Neural cell (in vitro differentiated cells): ENCODE measurements around the gene LRMDA. TPM values are rescaled to one million over a fixed set of nuclear protein-coding genes. Genes with fewer than 3 reads are reported as not detected.

ENCODE experiments used
- H2AFZ ChIP-seq: fragments of 200-600, 300-800 bp; sonication (generic), shearing (Covaris generic); 2 replicates; pipeline ENCODE4 v1.6.0; 2014; ENCODE audit warnings: low read depth, mild to moderate bottlenecking, antibody characterized with exemption, low read length, moderate library complexity
- H3F3A ChIP-seq: fragments of 200-600 bp; shearing (Covaris generic); 2 replicates; pipeline ENCODE4 v1.6.1; 2016; ENCODE audit warnings: mild to moderate bottlenecking, moderate library complexity, mixed read lengths, antibody characterized with exemption, low read length; ENCODE audit not compliant: insufficient read depth, poor library complexity, severe bottlenecking
- H3K27ac ChIP-seq: fragments of 200-600, 300-800 bp; sonication (generic), shearing (Covaris generic); 2 replicates; pipeline ENCODE4 v1.5.1; 2014; ENCODE audit warnings: mild to moderate bottlenecking, low read length, moderate library complexity
- H3K27me3 ChIP-seq: fragments of 300-800, 200-600 bp; sonication (generic), shearing (Covaris generic); 2 replicates; pipeline ENCODE4 v1.6.0; 2014; ENCODE audit warnings: mild to moderate bottlenecking, low read depth, low read length, moderate library complexity; ENCODE audit not compliant: insufficient read depth
- H3K36me3 ChIP-seq: fragments of 300-800, 200-600 bp; sonication (generic), shearing (Covaris generic); 2 replicates; pipeline ENCODE4 v1.5.1; 2014; ENCODE audit warnings: mild to moderate bottlenecking, antibody characterized with exemption, low read length, moderate library complexity; ENCODE audit not compliant: insufficient read depth
- H3K4me2 ChIP-seq: fragments of 300-800, 200-600 bp; sonication (generic), shearing (Covaris generic); 2 replicates; pipeline ENCODE4 v1.6.0; 2014; ENCODE audit warnings: mild to moderate bottlenecking, low read length
- H3K4me3 ChIP-seq: fragments of 300-800, 200-600 bp; sonication (generic), shearing (Covaris generic); 2 replicates; pipeline ENCODE4 v1.5.1; 2014; ENCODE audit warnings: mild to moderate bottlenecking, low read length, moderate library complexity
- H3K79me2 ChIP-seq: fragments of 200-600 bp; shearing (Covaris generic); replicated peaks from 2 replicates; pipeline ENCODE4 v1.6.0; 2014; ENCODE audit warnings: mild to moderate bottlenecking, low read length, moderate library complexity; ENCODE audit not compliant: insufficient read depth
- H3K9ac ChIP-seq: fragments of 300-800, 200-600 bp; sonication (generic), shearing (Covaris generic); 2 replicates; pipeline ENCODE4 v1.6.1; 2016; ENCODE audit warnings: mild to moderate bottlenecking, low read length, mixed read lengths
- H3K9me2 ChIP-seq: fragments of 200-600 bp; shearing (Covaris generic); 2 replicates; pipeline ENCODE4 v1.6.1; 2016; ENCODE audit warnings: mild to moderate bottlenecking, low read length, mixed read lengths; ENCODE audit not compliant: insufficient read depth
- H3K9me3 ChIP-seq: fragments of 200-600, 300-800 bp; sonication (generic), shearing (Covaris generic); 2 replicates; pipeline ENCODE4 v1.6.1; 2016; ENCODE audit warnings: mild to moderate bottlenecking, mixed run types, low read length, moderate library complexity, mixed read lengths
- H4K20me1 ChIP-seq: fragments of 200-600 bp; shearing (Covaris generic); 2 replicates; pipeline ENCODE4 v1.6.1; 2016; ENCODE audit warnings: mild to moderate bottlenecking, mixed run types; ENCODE audit not compliant: insufficient read depth
- EP300 ChIP-seq: fragments of 450-650 bp; conservative IDR thresholded peaks from 2 replicates; pipeline ENCODE4 v1.6.1; 2014; ENCODE audit warnings: antibody characterized with exemption, mild to moderate bottlenecking, moderate library complexity; ENCODE audit not compliant: poor library complexity, severe bottlenecking
- EZH2 ChIP-seq: fragments of 200-600, 300-800 bp; shearing (Covaris generic), sonication (generic); IDR thresholded peaks from 2 replicates; pipeline ENCODE4 v1.6.1; 2014; ENCODE audit warnings: antibody characterized with exemption, low read length, borderline replicate concordance, mild to moderate bottlenecking; ENCODE audit not compliant: insufficient read depth, poor library complexity, severe bottlenecking
- MXI1 ChIP-seq: fragments of 450-650 bp; conservative IDR thresholded peaks from 2 replicates; pipeline ENCODE4 v1.6.1; 2014; ENCODE audit warnings: antibody characterized with exemption, mild to moderate bottlenecking; ENCODE audit not compliant: poor library complexity, severe bottlenecking
- POLR2AphosphoS5 ChIP-seq: IDR thresholded peaks from 2 replicates; pipeline ENCODE4 v1.6.1; 2012
- RAD21 ChIP-seq: fragments of 450-650 bp; conservative IDR thresholded peaks from 2 replicates; pipeline ENCODE4 v1.6.1; 2014; ENCODE audit warnings: antibody characterized with exemption, mild to moderate bottlenecking, moderate library complexity
- SMC3 ChIP-seq: fragments of 450-650 bp; conservative IDR thresholded peaks from 2 replicates; pipeline ENCODE4 v1.6.1; 2014; ENCODE audit warnings: antibody characterized with exemption, mild to moderate bottlenecking, moderate library complexity; ENCODE audit not compliant: poor library complexity
- TAF1 ChIP-seq: IDR thresholded peaks from 2 replicates; pipeline ENCODE4 v1.6.1; 2012; ENCODE audit warnings: low read depth
- polyA plus RNA-seq: library from polyadenylated mRNA; depleted of rRNA; stranded (reverse); fragments of >200 nt; gene quantifications from 2 replicates; pipeline ENCODE4 v1.2.3, GENCODE V29; 2014
- TF ChIP-seq, protein P1 (sequence below): fragments of 450-650 bp; IDR thresholded peaks from 2 replicates; pipeline ENCODE4 v1.5.1; 2014; ENCODE audit warnings: antibody characterized with exemption, mild to moderate bottlenecking, moderate library complexity; ENCODE audit not compliant: poor library complexity, severe bottlenecking
- TF ChIP-seq, protein P2 (sequence below): IDR thresholded peaks from 2 replicates; pipeline ENCODE4 v1.6.1; 2012; ENCODE audit warnings: borderline replicate concordance

LRMDA gene
- polyA plus RNA-seq, 1 donor from 2014 or later, result 5.6 TPM

DNA sequence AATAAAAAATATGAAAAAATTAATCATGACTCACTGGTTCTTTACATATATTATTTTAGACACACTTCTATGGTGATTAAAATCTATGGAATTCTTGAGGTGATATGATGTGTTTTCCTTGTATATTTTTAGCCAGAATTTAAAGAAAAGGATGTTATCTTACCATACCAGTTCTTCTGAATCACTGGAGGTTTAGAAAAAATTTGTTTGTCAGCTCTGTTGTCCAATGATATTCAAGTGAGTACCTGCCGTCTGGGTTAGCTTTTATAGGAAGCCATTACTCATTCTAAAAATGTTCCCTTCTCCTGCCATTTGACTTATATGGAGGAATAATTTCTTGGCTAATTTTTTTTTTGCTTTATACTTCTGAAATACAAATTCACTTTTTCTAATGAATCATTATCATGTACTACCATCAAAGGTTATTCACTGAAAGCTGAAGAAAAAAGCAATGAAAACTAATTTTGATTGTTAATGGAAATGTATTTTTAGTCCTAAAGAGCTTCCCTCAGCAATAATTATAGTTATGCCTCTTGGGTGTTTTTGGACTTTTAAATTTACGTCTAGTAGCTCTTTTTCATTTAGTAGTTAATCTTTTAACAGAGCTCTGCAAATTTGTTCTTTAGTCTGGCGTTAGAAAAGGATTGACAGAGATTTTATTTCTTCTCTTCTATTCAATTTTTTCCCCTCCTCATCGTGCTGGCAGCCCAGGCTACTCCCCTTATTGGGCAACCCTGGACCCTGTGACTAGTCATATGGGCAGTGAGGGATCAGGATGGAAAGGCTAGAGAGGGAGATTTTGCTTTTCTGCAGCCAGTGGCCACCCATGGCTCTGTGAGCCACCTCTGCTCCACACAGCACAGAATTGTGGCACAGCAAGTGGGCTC, 434.2 kb downstream of the LRMDA start:
- Histone ChIP-seq H3K36me3 (no peaks in the 10 kb centered on the region), H3K27me3 (no peaks in the 10 kb centered on the region), H3K4me2 (no peak overlapping the region), H3K9ac (no peak overlapping the region), H3K27ac (no peak overlapping the region), H3K9me3 (no peaks in the 10 kb centered on the region), H3F3A (no peaks in the 10 kb centered on the region), H2AFZ (no peak overlapping the region), H3K4me3 (no peak overlapping the region), H3K9me2 (no peaks in the 10 kb centered on the region), H3K79me2 (no peaks in the 10 kb centered on the region), H4K20me1 (no peaks in the 10 kb centered on the region)
- no peak for TF ChIP-seq TAF1
- TF ChIP-seq RAD21, result no peak
- no peak for TF ChIP-seq POLR2AphosphoS5
- TF ChIP-seq, protein P1, sequence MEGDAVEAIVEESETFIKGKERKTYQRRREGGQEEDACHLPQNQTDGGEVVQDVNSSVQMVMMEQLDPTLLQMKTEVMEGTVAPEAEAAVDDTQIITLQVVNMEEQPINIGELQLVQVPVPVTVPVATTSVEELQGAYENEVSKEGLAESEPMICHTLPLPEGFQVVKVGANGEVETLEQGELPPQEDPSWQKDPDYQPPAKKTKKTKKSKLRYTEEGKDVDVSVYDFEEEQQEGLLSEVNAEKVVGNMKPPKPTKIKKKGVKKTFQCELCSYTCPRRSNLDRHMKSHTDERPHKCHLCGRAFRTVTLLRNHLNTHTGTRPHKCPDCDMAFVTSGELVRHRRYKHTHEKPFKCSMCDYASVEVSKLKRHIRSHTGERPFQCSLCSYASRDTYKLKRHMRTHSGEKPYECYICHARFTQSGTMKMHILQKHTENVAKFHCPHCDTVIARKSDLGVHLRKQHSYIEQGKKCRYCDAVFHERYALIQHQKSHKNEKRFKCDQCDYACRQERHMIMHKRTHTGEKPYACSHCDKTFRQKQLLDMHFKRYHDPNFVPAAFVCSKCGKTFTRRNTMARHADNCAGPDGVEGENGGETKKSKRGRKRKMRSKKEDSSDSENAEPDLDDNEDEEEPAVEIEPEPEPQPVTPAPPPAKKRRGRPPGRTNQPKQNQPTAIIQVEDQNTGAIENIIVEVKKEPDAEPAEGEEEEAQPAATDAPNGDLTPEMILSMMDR, result no peak
- TF ChIP-seq SMC3, result no peak
- no peak for TF ChIP-seq EZH2
- TF ChIP-seq, protein P2, sequence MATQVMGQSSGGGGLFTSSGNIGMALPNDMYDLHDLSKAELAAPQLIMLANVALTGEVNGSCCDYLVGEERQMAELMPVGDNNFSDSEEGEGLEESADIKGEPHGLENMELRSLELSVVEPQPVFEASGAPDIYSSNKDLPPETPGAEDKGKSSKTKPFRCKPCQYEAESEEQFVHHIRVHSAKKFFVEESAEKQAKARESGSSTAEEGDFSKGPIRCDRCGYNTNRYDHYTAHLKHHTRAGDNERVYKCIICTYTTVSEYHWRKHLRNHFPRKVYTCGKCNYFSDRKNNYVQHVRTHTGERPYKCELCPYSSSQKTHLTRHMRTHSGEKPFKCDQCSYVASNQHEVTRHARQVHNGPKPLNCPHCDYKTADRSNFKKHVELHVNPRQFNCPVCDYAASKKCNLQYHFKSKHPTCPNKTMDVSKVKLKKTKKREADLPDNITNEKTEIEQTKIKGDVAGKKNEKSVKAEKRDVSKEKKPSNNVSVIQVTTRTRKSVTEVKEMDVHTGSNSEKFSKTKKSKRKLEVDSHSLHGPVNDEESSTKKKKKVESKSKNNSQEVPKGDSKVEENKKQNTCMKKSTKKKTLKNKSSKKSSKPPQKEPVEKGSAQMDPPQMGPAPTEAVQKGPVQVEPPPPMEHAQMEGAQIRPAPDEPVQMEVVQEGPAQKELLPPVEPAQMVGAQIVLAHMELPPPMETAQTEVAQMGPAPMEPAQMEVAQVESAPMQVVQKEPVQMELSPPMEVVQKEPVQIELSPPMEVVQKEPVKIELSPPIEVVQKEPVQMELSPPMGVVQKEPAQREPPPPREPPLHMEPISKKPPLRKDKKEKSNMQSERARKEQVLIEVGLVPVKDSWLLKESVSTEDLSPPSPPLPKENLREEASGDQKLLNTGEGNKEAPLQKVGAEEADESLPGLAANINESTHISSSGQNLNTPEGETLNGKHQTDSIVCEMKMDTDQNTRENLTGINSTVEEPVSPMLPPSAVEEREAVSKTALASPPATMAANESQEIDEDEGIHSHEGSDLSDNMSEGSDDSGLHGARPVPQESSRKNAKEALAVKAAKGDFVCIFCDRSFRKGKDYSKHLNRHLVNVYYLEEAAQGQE, result no peak
- no peak for TF ChIP-seq MXI1
- no peak for TF ChIP-seq EP300

DNA sequence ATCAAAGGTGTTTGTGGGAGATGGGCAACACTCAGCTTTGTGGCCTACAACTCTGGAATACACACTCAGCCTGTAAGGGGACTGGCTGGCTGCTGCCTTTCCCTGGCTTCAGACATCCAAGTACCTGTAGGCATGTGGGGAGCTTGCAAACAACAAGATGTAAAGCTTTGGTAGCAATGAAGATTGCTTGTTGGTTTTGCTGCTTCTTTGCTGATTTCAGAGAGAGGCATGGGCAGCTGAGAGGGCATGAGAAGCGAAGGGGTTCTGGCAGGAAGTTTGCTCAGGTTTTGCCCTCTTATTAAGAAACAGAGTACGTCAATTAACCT, 434.8 kb downstream of the LRMDA start:
- no peaks in the 10 kb centered on the region for H3K27me3 ChIP-seq
- no peaks in the 10 kb centered on the region for H4K20me1 ChIP-seq
- H3K4me3 ChIP-seq, result no peak overlapping the region
- H3K27ac ChIP-seq, result no peak overlapping the region
- no peaks in the 10 kb centered on the region for H3K36me3 ChIP-seq
- H3K9me2 ChIP-seq, result no peaks in the 10 kb centered on the region
- no peak overlapping the region for H3K4me2 ChIP-seq
- H3K9ac ChIP-seq, result no peak overlapping the region
- no peaks in the 10 kb centered on the region for H3K9me3 ChIP-seq
- H3K79me2 ChIP-seq, result no peaks in the 10 kb centered on the region
- TF ChIP-seq EZH2, result no peak
- no peak for TF ChIP-seq SMC3
- no peak for TF ChIP-seq MXI1
- no peak for TF ChIP-seq TAF1
- TF ChIP-seq, protein P2, result no peak
- TF ChIP-seq POLR2AphosphoS5, result no peak
- TF ChIP-seq, protein P1, result no peak
- no peak for TF ChIP-seq EP300
- no peak for TF ChIP-seq RAD21
- H2AFZ ChIP-seq, result no peak overlapping the region
- no peaks in the 10 kb centered on the region for H3F3A ChIP-seq
